ENCODE results near the gene GATM.

Gene GATM

GRCh38 chr15:45349623-45350022 lies 28.7 kb downstream of the GATM start:
- H3K9me3 Mint-ChIP-seq = no peaks in the 10 kb centered on the region
- no peaks in the 10 kb centered on the region for H3K4me1 Mint-ChIP-seq (ENCODE audit: low read depth)
- H3K36me3 Mint-ChIP-seq (ENCODE audit: low read depth) = no peaks in the 10 kb centered on the region
- no peak overlapping the region for H3K4me3 Mint-ChIP-seq
- H3K27ac Mint-ChIP-seq = no peak overlapping the region
- peaks cover 40% of the 10 kb centered on the region for H3K27me3 Mint-ChIP-seq

DNA sequence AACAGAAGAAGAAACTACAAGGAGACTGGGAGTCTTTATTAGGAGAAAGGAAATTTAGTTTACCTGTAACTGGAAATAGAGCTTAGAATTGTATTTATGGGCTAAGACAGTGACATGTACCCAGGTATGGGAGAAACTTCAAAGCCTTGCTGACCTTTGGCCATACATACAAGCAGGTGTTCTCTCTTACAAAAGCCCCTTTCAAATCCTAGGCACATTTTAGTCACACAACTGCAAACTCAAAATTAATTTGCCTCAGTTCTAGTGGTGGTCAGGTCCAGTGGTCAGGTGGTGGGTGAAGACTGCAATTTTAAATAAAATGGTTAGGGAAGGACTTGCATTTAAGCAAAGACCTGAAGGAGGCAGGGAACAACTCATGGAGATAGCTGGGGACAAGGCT lies 30.4 kb downstream of the GATM start:
- Mint-ChIP-seq H3K27me3 (peaks cover 43% of the 10 kb centered on the region), H3K27ac (no peak overlapping the region), H3K4me3 (no peak overlapping the region), H3K36me3 (ENCODE audit: low read depth) (no peaks in the 10 kb centered on the region), H3K9me3 (no peaks in the 10 kb centered on the region), H3K4me1 (ENCODE audit: low read depth) (no peaks in the 10 kb centered on the region)

DNA sequence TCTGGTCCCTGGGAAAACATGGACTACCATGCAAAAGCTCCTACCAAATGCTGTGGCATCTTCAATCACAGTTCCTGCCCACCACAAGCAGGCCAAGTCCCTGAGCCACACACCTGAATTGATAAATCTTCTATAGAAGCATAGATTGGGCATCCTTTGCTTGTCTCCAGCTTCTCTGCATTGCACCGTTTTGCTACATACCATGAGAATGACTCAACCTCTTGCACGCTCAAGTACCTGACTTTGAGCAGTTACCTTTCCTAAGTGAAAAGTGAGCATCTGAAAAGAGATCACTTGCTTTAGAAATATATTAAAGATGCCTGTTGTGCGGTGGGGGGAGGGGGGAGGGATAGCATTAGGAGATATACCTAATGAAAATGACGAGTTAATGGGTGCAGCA lies 31.3 kb downstream of the GATM start:
- Mint-ChIP-seq H3K4me1 (ENCODE audit: low read depth) (no peaks in the 10 kb centered on the region), H3K4me3 (no peak overlapping the region), H3K36me3 (ENCODE audit: low read depth) (no peaks in the 10 kb centered on the region), H3K27me3 (peaks cover 39% of the 10 kb centered on the region), H3K9me3 (no peaks in the 10 kb centered on the region), H3K27ac (no peak overlapping the region)

GRCh38 chr15:45346381-45346780 lies 32.0 kb downstream of the GATM start:
- Mint-ChIP-seq H3K4me1 (ENCODE audit: low read depth) (no peaks in the 10 kb centered on the region), H3K9me3 (no peaks in the 10 kb centered on the region), H3K36me3 (ENCODE audit: low read depth) (no peaks in the 10 kb centered on the region), H3K27ac (no peak overlapping the region), H3K27me3 (peaks cover 39% of the 10 kb centered on the region), H3K4me3 (no peak overlapping the region)

DNA sequence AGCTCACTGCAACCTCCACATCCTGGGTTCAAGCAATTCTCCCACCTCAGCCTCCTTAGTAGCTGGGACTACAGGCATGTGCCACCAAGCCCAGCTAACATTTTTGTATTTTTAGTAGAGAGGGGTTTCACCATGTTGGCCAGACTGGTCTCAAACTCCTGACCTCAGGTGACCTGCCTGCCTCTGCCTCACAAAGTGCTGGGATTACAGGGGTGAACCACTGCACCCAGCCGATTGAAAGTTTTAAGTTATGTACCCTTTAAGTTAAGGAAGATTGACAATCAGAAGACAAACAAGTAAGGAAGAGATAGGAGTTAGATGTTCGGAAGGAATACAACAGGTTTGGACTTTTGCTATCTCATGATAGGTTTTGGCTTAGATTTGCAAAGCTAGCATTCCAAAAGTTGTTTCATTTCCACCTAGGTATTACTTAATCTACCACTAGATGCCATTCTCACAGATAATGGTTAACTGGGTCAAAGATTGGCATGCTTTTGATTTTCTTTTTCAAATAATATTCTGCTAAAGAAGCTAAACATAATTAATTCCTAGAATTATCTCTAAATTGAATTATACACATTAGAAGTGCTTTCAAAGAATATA lies 35.0 kb downstream of the GATM start:
- no peak overlapping the region for H3K4me3 Mint-ChIP-seq
- peaks cover 3% of the 10 kb centered on the region for H3K4me1 Mint-ChIP-seq (ENCODE audit: low read depth)
- no peak overlapping the region for H3K27ac Mint-ChIP-seq
- peaks cover 2% of the 10 kb centered on the region for H3K9me3 Mint-ChIP-seq
- no peaks in the 10 kb centered on the region for H3K36me3 Mint-ChIP-seq (ENCODE audit: low read depth)
- peaks cover 25% of the 10 kb centered on the region for H3K27me3 Mint-ChIP-seq

GRCh38 chr15:45341790-45342189 lies 36.6 kb downstream of the GATM start:
- Mint-ChIP-seq H3K27me3 (peaks cover 13% of the 10 kb centered on the region), H3K4me1 (ENCODE audit: low read depth) (peaks cover 4% of the 10 kb centered on the region), H3K4me3 (no peak overlapping the region), H3K27ac (no peak overlapping the region), H3K9me3 (peaks cover 4% of the 10 kb centered on the region), H3K36me3 (ENCODE audit: low read depth) (no peaks in the 10 kb centered on the region)

- peaks cover 3% of the 10 kb centered on the region for H3K27me3 Mint-ChIP-seq
- H3K9me3 Mint-ChIP-seq = peaks cover 4% of the 10 kb centered on the region
- H3K27ac Mint-ChIP-seq = no peak overlapping the region
- peaks cover 4% of the 10 kb centered on the region for H3K4me1 Mint-ChIP-seq (ENCODE audit: low read depth)
- H3K4me3 Mint-ChIP-seq = no peak overlapping the region
- no peaks in the 10 kb centered on the region for H3K36me3 Mint-ChIP-seq (ENCODE audit: low read depth)
These were observed 37.9 kb downstream of the GATM start for GRCh38 chr15:45340429-45340828.

- H3K36me3 Mint-ChIP-seq (ENCODE audit: low read depth) = no peaks in the 10 kb centered on the region
- no peak overlapping the region for H3K27ac Mint-ChIP-seq
- H3K4me1 Mint-ChIP-seq (ENCODE audit: low read depth) = peaks cover 8% of the 10 kb centered on the region
- no peaks in the 10 kb centered on the region for H3K27me3 Mint-ChIP-seq
- H3K4me3 Mint-ChIP-seq = no peak overlapping the region
- H3K9me3 Mint-ChIP-seq = peaks cover 4% of the 10 kb centered on the region
These were observed 39.9 kb downstream of the GATM start for GRCh38 chr15:45338417-45338816.

DNA sequence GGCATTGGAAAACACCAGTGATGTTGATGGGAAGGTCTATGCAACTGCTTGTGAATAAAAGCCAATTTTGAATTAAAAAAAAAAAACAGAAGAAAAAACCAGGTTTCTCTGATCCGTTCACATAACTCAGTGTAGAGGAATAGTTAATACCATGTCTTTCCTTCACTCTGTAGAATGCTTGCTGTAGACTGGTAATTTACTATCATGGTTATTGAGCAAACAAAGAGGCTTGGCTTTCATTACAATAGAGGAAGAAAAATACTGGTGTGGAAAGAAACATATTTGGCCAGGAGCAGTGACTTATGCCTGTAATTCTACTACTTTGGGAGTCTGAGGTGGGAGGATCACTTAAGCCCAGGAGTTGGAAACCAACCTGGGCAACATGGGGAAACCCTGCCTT lies 41.1 kb downstream of the GATM start:
- Mint-ChIP-seq H3K9me3 (peaks cover 4% of the 10 kb centered on the region), H3K36me3 (ENCODE audit: low read depth) (no peaks in the 10 kb centered on the region), H3K4me3 (no peak overlapping the region), H3K27ac (no peak overlapping the region), H3K27me3 (peaks cover 4% of the 10 kb centered on the region), H3K4me1 (ENCODE audit: low read depth) (peaks cover 8% of the 10 kb centered on the region)

DNA sequence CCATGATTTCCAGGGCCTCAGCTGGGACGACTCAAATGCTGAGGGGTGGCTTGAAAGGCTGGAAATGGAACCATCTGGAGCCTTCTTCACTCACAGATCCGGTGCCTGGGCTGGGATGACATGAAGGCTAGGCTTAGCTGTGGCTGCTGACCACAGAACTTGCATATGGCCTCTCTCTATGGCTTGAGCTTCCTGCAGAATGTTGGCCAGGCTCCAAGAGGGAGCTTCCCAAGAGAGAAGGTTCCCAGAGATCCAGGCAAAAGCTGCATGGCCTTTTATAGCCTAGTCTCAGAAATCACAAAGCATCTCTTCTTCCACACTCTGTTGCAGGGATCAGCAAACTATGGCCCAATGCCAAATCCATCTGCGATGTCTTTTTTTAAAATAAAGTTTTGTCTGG lies 44.8 kb downstream of the GATM start:
- H3K27ac Mint-ChIP-seq = no peak overlapping the region
- peaks cover 8% of the 10 kb centered on the region for H3K4me1 Mint-ChIP-seq (ENCODE audit: low read depth)
- no peaks in the 10 kb centered on the region for H3K36me3 Mint-ChIP-seq (ENCODE audit: low read depth)
- H3K9me3 Mint-ChIP-seq = peaks cover 4% of the 10 kb centered on the region
- peaks cover 10% of the 10 kb centered on the region for H3K27me3 Mint-ChIP-seq
- H3K4me3 Mint-ChIP-seq = no peak overlapping the region

DNA sequence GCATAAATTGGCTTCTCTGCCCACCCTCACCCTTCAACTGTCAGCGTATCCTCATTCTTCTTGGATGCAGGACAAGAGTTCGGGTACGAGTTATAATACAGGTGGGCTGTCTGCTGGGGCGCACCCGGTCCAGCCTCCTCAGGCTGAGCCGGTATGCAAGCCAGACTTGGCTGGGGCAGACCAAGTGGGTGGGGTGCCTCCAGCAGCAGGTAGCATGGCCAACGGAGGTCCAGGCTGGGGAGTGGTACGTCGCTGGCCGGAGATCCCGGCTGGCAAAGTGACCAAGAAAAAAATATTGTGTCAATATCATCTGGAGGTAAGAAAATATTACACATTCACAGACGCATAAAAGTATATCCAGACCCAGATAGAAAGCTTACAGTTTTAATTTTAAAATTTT lies 45.6 kb downstream of the GATM start:
- Mint-ChIP-seq H3K36me3 (ENCODE audit: low read depth) (no peaks in the 10 kb centered on the region), H3K27me3 (peaks cover 11% of the 10 kb centered on the region), H3K4me1 (ENCODE audit: low read depth) (peaks cover 4% of the 10 kb centered on the region), H3K27ac (no peak overlapping the region), H3K4me3 (no peak overlapping the region), H3K9me3 (no peaks in the 10 kb centered on the region)

GRCh38 chr15:45331972-45332371 lies 46.4 kb downstream of the GATM start:
- H3K27ac Mint-ChIP-seq = no peak overlapping the region
- H3K4me1 Mint-ChIP-seq (ENCODE audit: low read depth) = peaks cover 4% of the 10 kb centered on the region
- H3K36me3 Mint-ChIP-seq (ENCODE audit: low read depth) = no peaks in the 10 kb centered on the region
- no peaks in the 10 kb centered on the region for H3K9me3 Mint-ChIP-seq
- H3K4me3 Mint-ChIP-seq = no peak overlapping the region
- H3K27me3 Mint-ChIP-seq = peaks cover 14% of the 10 kb centered on the region

DNA sequence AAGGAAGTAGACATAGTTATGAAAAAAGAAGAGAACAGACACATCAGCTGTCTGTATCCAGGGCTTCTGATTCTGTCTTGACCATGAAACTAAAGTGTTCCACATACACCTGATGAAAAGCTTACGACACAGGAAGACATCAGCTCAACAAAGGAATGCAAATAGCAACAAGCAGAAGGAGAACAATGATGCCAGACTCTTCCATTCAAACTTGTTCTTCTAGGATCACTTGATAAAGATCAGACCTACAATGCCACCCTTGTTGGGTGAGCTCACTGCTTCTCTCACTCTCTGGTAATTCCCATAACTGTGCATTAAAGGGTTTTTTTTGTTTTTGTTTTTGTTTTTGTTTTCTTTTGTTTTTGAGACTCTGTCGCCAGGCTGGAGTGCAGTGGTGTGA lies 49.7 kb downstream of the GATM start:
- Mint-ChIP-seq H3K36me3 (ENCODE audit: low read depth) (no peaks in the 10 kb centered on the region), H3K4me3 (no peak overlapping the region), H3K27me3 (peaks cover 24% of the 10 kb centered on the region), H3K4me1 (ENCODE audit: low read depth) (no peaks in the 10 kb centered on the region), H3K9me3 (no peaks in the 10 kb centered on the region), H3K27ac (no peak overlapping the region)

DNA sequence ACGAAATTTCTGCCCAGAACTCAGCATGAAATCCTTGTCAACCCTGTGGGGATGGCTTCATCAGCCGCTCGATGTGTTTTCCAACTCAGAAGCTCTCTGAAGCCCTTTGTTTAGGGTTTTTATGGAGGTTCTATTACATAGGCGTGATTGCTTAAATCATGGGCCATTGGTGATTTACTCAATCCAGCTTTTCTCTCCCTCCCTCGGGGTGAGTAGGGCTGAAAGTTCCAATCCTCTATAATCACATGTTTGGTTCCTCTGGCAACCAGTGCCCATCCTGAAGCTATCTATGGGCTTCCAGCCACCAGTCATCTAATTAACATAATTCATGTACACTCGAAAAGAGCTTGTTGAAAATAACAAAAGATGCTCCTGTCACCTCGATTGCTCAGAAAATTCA lies 51.6 kb downstream of the GATM start:
- Mint-ChIP-seq H3K27ac (no peak overlapping the region), H3K9me3 (no peaks in the 10 kb centered on the region), H3K4me3 (no peak overlapping the region), H3K36me3 (ENCODE audit: low read depth) (no peaks in the 10 kb centered on the region), H3K27me3 (peaks cover 21% of the 10 kb centered on the region), H3K4me1 (ENCODE audit: low read depth) (no peaks in the 10 kb centered on the region)

DNA sequence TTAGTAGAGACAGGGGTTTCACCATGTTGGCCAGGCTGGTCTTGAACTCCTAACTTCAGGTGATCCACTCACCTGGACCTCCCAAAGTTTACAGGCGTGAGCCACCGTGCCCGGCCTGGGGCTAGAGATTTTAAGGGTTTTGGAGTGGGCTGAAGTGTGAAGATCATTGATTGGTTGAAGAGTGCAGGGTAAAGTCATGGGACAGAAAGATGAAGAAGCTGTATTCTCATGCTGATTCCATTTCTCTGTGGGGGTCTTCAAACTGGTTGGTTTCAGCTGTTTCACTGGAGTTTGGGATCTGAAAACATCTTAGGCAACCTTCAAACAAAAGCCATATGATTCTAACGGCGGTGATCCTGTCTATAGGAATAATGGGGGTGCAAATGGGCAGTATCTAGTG lies 52.1 kb downstream of the GATM start:
- H3K4me3 Mint-ChIP-seq = no peak overlapping the region
- H3K4me1 Mint-ChIP-seq (ENCODE audit: low read depth) = no peaks in the 10 kb centered on the region
- H3K27me3 Mint-ChIP-seq = peaks cover 22% of the 10 kb centered on the region
- no peak overlapping the region for H3K27ac Mint-ChIP-seq
- no peaks in the 10 kb centered on the region for H3K36me3 Mint-ChIP-seq (ENCODE audit: low read depth)
- H3K9me3 Mint-ChIP-seq = no peaks in the 10 kb centered on the region

DNA sequence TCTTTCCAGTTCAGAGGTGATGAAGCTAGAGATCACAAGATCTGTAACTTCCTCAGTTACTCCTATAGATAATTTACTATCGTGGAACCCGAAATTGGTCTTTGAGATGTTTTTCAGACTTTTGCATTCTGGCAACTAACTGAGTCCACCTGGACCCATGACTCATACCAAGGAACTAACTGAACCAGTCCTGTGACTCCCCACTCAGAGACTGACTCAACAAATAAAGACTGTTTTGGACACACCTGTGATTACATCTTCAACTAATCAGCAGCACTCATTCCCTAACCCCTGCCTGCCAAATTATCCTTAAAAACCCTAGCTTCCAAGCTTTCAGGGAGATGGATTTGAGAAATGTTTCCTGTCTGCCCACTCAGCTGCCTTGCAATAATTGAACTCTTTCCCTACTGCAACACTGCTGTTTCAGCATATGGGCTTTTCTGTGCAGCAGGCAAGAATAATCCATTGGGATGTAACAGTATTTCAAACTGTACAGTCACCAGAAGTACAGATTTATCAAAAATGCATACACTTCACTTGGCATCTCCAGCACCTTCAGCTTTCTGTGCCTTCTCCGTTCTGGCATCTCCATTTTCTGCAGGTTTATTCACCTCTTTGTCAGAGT lies 57.7 kb downstream of the GATM start:
- no peaks in the 10 kb centered on the region for H3K4me1 Mint-ChIP-seq (ENCODE audit: low read depth)

More for the DNA sequence above, 57.7 kb downstream of the GATM start:
- no peaks in the 10 kb centered on the region for H3K9me3 Mint-ChIP-seq
- H3K27ac Mint-ChIP-seq = no peak overlapping the region
- peaks cover 21% of the 10 kb centered on the region for H3K27me3 Mint-ChIP-seq
- H3K36me3 Mint-ChIP-seq (ENCODE audit: low read depth) = no peaks in the 10 kb centered on the region
- no peak overlapping the region for H3K4me3 Mint-ChIP-seq
